ENCODE data around the gene CNTNAP2. TPM values are rescaled to one million over a fixed set of nuclear protein-coding genes. Genes with fewer than 3 reads are reported as not detected.

The CNTNAP2 gene
- total and polyA plus RNA-seq, 2 donors (not counting 1 experiment from before 2014, with no cell fraction given): not detected

DNA sequence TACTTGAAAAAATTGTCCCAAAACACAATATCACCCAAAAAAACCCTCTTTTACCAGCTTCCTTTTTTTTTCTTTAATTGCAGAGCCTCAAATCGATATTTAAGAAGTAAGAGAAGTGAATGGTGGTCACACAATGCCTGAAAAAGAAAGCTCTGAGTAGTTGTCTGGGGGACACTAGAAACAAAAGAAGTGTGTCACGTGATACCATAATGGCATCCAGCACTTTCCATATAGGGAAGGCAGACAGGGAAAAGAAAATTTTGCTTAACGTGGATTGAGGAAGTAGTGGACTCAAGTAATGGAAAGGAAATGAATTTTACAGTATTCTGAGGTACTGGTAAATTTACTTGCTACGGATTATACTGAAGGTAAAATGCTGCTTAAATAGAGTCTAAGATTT is 1708.1 kb downstream of the CNTNAP2 start:
- Histone ChIP-seq H3K4me2 (ENCODE audit: extremely low read depth, insufficient read depth, low read length) (no peak overlapping the region), H2AFZ (ENCODE audit: low read length) (no peak overlapping the region), H3K79me2 (ENCODE audit: control insufficient read depth, insufficient read depth, low read length) (no peaks in the 10 kb centered on the region), H3K4me3 (replicated peaks in 1 of 4; ENCODE audit: control extremely low read depth in 1 of 4, insufficient read depth in 1 of 4, low read depth in 3 of 4, low read length in 4 of 4) (no peak overlapping the region), H3K9me3 (ENCODE audit: control insufficient read depth, insufficient read depth, low read depth, low read length) (no peaks in the 10 kb centered on the region), H4K20me1 (ENCODE audit: control insufficient read depth, extremely low read depth, insufficient read depth, low read length) (no peaks in the 10 kb centered on the region), H3K27me3 (ENCODE audit: control insufficient read depth, insufficient read depth, low read length) (no peaks in the 10 kb centered on the region), H3K9ac (ENCODE audit: insufficient read depth, low read length) (no peak overlapping the region), H3K4me1 (ENCODE audit: control insufficient read depth, extremely low read depth, insufficient read depth, low read length) (no peaks in the 10 kb centered on the region), H3K27ac (ENCODE audit: insufficient read depth, low read length) (no peak overlapping the region), H3K36me3 (ENCODE audit: control insufficient read depth, insufficient read depth, low read length) (no peaks in the 10 kb centered on the region)
- TF ChIP-seq EZH2 (IDR thresholded peaks at IDR 0.05; ENCODE audit: low read length, missing control alignments): no peak
- TF ChIP-seq, protein P1, sequence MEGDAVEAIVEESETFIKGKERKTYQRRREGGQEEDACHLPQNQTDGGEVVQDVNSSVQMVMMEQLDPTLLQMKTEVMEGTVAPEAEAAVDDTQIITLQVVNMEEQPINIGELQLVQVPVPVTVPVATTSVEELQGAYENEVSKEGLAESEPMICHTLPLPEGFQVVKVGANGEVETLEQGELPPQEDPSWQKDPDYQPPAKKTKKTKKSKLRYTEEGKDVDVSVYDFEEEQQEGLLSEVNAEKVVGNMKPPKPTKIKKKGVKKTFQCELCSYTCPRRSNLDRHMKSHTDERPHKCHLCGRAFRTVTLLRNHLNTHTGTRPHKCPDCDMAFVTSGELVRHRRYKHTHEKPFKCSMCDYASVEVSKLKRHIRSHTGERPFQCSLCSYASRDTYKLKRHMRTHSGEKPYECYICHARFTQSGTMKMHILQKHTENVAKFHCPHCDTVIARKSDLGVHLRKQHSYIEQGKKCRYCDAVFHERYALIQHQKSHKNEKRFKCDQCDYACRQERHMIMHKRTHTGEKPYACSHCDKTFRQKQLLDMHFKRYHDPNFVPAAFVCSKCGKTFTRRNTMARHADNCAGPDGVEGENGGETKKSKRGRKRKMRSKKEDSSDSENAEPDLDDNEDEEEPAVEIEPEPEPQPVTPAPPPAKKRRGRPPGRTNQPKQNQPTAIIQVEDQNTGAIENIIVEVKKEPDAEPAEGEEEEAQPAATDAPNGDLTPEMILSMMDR (conservative IDR thresholded peaks at IDR 0.05 in 1 of 2, IDR thresholded peaks at IDR 0.05 in 1 of 2; ENCODE audit: low read depth in 1 of 2, low read length in 2 of 2): no peak
- DNase-seq (ENCODE audit: low read depth in 2 of 2): no peak

- Histone ChIP-seq H2AFZ (ENCODE audit: low read length) (no peak overlapping the region), H3K4me1 (ENCODE audit: control insufficient read depth, extremely low read depth, insufficient read depth, low read length) (no peaks in the 10 kb centered on the region), H3K27me3 (ENCODE audit: control insufficient read depth, insufficient read depth, low read length) (no peaks in the 10 kb centered on the region), H3K79me2 (ENCODE audit: control insufficient read depth, insufficient read depth, low read length) (no peaks in the 10 kb centered on the region), H3K9me3 (ENCODE audit: control insufficient read depth, insufficient read depth, low read depth, low read length) (no peaks in the 10 kb centered on the region), H3K36me3 (ENCODE audit: control insufficient read depth, insufficient read depth, low read length) (no peaks in the 10 kb centered on the region), H3K9ac (ENCODE audit: insufficient read depth, low read length) (no peak overlapping the region), H3K4me2 (ENCODE audit: extremely low read depth, insufficient read depth, low read length) (no peak overlapping the region), H3K4me3 (replicated peaks in 1 of 4; ENCODE audit: control extremely low read depth in 1 of 4, insufficient read depth in 1 of 4, low read depth in 3 of 4, low read length in 4 of 4) (no peak overlapping the region), H3K27ac (ENCODE audit: insufficient read depth, low read length) (no peak overlapping the region), H4K20me1 (ENCODE audit: control insufficient read depth, extremely low read depth, insufficient read depth, low read length) (no peaks in the 10 kb centered on the region)
- no peak for DNase-seq (ENCODE audit: low read depth in 2 of 2)
- TF ChIP-seq, protein P1 (conservative IDR thresholded peaks at IDR 0.05 in 1 of 2, IDR thresholded peaks at IDR 0.05 in 1 of 2; ENCODE audit: low read depth in 1 of 2, low read length in 2 of 2): no peak
- TF ChIP-seq EZH2 (IDR thresholded peaks at IDR 0.05; ENCODE audit: low read length, missing control alignments): no peak
These were observed 1712.4 kb downstream of the CNTNAP2 start for GRCh38 chr7:147829016-147829415.

DNA sequence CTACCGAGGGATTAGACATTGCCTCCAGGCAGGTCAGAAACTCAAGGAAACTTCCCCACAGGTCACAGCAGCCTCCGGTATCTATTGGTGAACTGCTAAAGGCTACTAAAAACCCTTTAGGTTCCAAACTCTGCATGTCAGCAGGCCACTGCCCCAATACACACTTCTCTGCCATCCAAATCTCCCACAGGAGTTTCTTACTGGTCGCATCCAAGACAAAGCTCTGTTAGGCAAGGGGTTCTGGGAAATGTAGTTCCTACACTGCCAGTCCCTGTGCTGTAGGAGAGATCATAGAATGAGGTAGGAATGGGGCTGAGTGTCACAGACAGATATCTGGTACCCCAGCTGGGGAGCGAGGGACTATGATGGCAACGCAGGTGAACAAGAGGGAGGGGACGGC is 1717.0 kb downstream of the CNTNAP2 start:
- no peak for TF ChIP-seq EZH2 (IDR thresholded peaks at IDR 0.05; ENCODE audit: low read length, missing control alignments)
- TF ChIP-seq, protein P1 (conservative IDR thresholded peaks at IDR 0.05 in 1 of 2, IDR thresholded peaks at IDR 0.05 in 1 of 2; ENCODE audit: low read depth in 1 of 2, low read length in 2 of 2): no peak
- no peaks in the 10 kb centered on the region for H3K36me3 ChIP-seq (ENCODE audit: control insufficient read depth, insufficient read depth, low read length)
- H3K9me3 ChIP-seq (ENCODE audit: control insufficient read depth, insufficient read depth, low read depth, low read length): no peaks in the 10 kb centered on the region
- H3K27me3 ChIP-seq (ENCODE audit: control insufficient read depth, insufficient read depth, low read length): no peaks in the 10 kb centered on the region
- no peak overlapping the region for H2AFZ ChIP-seq (ENCODE audit: low read length)
- no peak overlapping the region for H3K4me2 ChIP-seq (ENCODE audit: extremely low read depth, insufficient read depth, low read length)
- no peaks in the 10 kb centered on the region for H3K4me1 ChIP-seq (ENCODE audit: control insufficient read depth, extremely low read depth, insufficient read depth, low read length)
- H3K4me3 ChIP-seq (replicated peaks in 1 of 4; ENCODE audit: control extremely low read depth in 1 of 4, insufficient read depth in 1 of 4, low read depth in 3 of 4, low read length in 4 of 4): no peak overlapping the region
- DNase-seq (ENCODE audit: low read depth in 2 of 2): no peak
- no peaks in the 10 kb centered on the region for H4K20me1 ChIP-seq (ENCODE audit: control insufficient read depth, extremely low read depth, insufficient read depth, low read length)
- H3K27ac ChIP-seq (ENCODE audit: insufficient read depth, low read length): no peak overlapping the region
- no peaks in the 10 kb centered on the region for H3K79me2 ChIP-seq (ENCODE audit: control insufficient read depth, insufficient read depth, low read length)
- no peak overlapping the region for H3K9ac ChIP-seq (ENCODE audit: insufficient read depth, low read length)

Measured in fibroblast of lung (primary cell).